Neuronal stem cell (in vitro differentiated cells): ENCODE measurements around the gene LHX2.

Experiments used
- DNase-seq: peaks from one replicate; pipeline ENCODE4 v3.0.0-alpha.2; 2013; ENCODE audit warnings: low spot score
- H2AFZ ChIP-seq: one replicate; pipeline ENCODE4 v1.6.1; 2013; ENCODE audit warnings: mild to moderate bottlenecking, low read length, inconsistent platforms
- H2AK5ac ChIP-seq: 2 replicates; pipeline ENCODE4 v1.6.1; 2013; ENCODE audit warnings: low read depth, mild to moderate bottlenecking, inconsistent platforms, low read length, moderate library complexity, mixed read lengths
- H2BK120ac ChIP-seq: 2 replicates; pipeline ENCODE4 v1.6.1; 2013; ENCODE audit warnings: low read depth, mild to moderate bottlenecking, inconsistent platforms, low read length, moderate library complexity, mixed read lengths
- H2BK12ac ChIP-seq: one replicate; pipeline ENCODE4 v1.6.1; 2013; ENCODE audit warnings: low read length, inconsistent platforms
- H2BK15ac ChIP-seq: 2 replicates; pipeline ENCODE4 v1.6.1; 2013; ENCODE audit warnings: mild to moderate bottlenecking, low read length, inconsistent platforms, mixed read lengths
- H2BK5ac ChIP-seq: one replicate; pipeline ENCODE4 v1.6.1; 2013; ENCODE audit warnings: inconsistent platforms, mild to moderate bottlenecking, low read length, moderate library complexity
- H3K14ac ChIP-seq: one replicate; pipeline ENCODE4 v1.6.1; 2013; ENCODE audit warnings: low read length, inconsistent platforms
- H3K18ac ChIP-seq: 2 replicates; pipeline ENCODE4 v1.6.1; 2013; ENCODE audit warnings: low read length, inconsistent platforms
- H3K23ac ChIP-seq: 2 replicates; pipeline ENCODE4 v1.6.1; 2013; ENCODE audit warnings: low read depth, mild to moderate bottlenecking, mixed read lengths, low read length, inconsistent platforms; ENCODE audit not compliant: poor library complexity
- H3K27ac ChIP-seq: replicated peaks from 3 replicates; pipeline ENCODE4 v1.5.1; 2013; ENCODE audit warnings: low read length, inconsistent platforms
- H3K27me3 ChIP-seq, 3 experiments: 2 replicates each; pipeline ENCODE4 v1.6.1; 2013; ENCODE audit warnings: low read length in 3 of 3, mild to moderate bottlenecking in 2 of 3, inconsistent platforms in 1 of 3, low read depth in 1 of 3, mixed read lengths in 1 of 3, moderate library complexity in 1 of 3; ENCODE audit not compliant: control insufficient read depth in 3 of 3, insufficient read depth in 3 of 3
- H3K36me3 ChIP-seq, 2 donors: replicated peaks in 1 of 2; 2 replicates each; pipeline ENCODE4 v1.6.1; 2013; ENCODE audit warnings: low read length in 2 of 2; ENCODE audit not compliant: control insufficient read depth in 2 of 2, insufficient read depth in 2 of 2
- H3K4ac ChIP-seq: 2 replicates; pipeline ENCODE4 v1.6.1; 2013; ENCODE audit warnings: inconsistent platforms, mild to moderate bottlenecking, low read length, moderate library complexity
- H3K4me1 ChIP-seq, 2 donors: 1 replicate in 1 of 2; 2 replicates in 1 of 2; pipeline ENCODE4 v1.6.1; 2013; ENCODE audit warnings: low read length in 2 of 2, low read depth in 1 of 2; ENCODE audit not compliant: control insufficient read depth in 2 of 2, insufficient read depth in 1 of 2
- H3K4me2 ChIP-seq: one replicate; pipeline ENCODE4 v1.6.1; 2013; ENCODE audit warnings: mild to moderate bottlenecking, low read length, inconsistent platforms; ENCODE audit not compliant: insufficient read depth, poor library complexity, severe bottlenecking
- H3K4me3 ChIP-seq, 2 donors: 2 replicates each; pipeline ENCODE4 v1.5.1; 2013; ENCODE audit warnings: low read length in 2 of 2, mild to moderate bottlenecking in 2 of 2, inconsistent platforms in 1 of 2, moderate library complexity in 1 of 2
- H3K79me1 ChIP-seq: one replicate; pipeline ENCODE4 v1.6.1; 2013; ENCODE audit warnings: low read depth, mild to moderate bottlenecking, inconsistent platforms, low read length, moderate library complexity
- H3K9ac ChIP-seq: one replicate; pipeline ENCODE4 v1.6.1; 2013; ENCODE audit warnings: mild to moderate bottlenecking, low read depth, low read length, inconsistent platforms; ENCODE audit not compliant: poor library complexity
- H3K9me3 ChIP-seq, 2 donors: replicated peaks in 1 of 2; 2 replicates each; pipeline versions ENCODE3 to v1.6.1; 2013; ENCODE audit warnings: low read length in 2 of 2, mild to moderate bottlenecking in 2 of 2, inconsistent platforms in 1 of 2, low read depth in 1 of 2, mixed read lengths in 1 of 2, moderate library complexity in 1 of 2; ENCODE audit not compliant: control insufficient read depth in 2 of 2, insufficient read depth in 1 of 2
- H4K8ac ChIP-seq: one replicate; pipeline ENCODE4 v1.6.1; 2013; ENCODE audit warnings: low read depth, mild to moderate bottlenecking, inconsistent platforms, low read length, moderate library complexity
- H4K91ac ChIP-seq: one replicate; pipeline ENCODE4 v1.6.1; 2013; ENCODE audit warnings: low read length, low read depth, mild to moderate bottlenecking, inconsistent platforms; ENCODE audit not compliant: poor library complexity
- WGBS, 2 donors: extraction: QIAGEN DNeasy Blood & Tissue Kit; methylation state at CpG; one replicate each; pipeline ENCODE4 v1.1.7; 2013; ENCODE audit warnings: missing lambda C conversion rate in 2 of 2, mixed read lengths in 1 of 2; ENCODE audit not compliant: insufficient read length in 2 of 2, insufficient replicate concordance in 1 of 2; ENCODE audit errors: extremely low coverage in 2 of 2; 5-methylcytosine and 5-hydroxymethylcytosine counted together

The LHX2 gene

GRCh38 chr9:124045830-124046177 lies 34.2 kb downstream of the LHX2 start:
- Histone ChIP-seq H3K36me3 (no peaks in the 10 kb centered on the region), H2AFZ (peak overlapping the region; percentile 59), H2BK15ac (peak overlapping the region; percentile 0), H3K14ac (no peak overlapping the region), H2BK5ac (peak overlapping the region; percentile 59), H4K8ac (no peak overlapping the region), H3K4me3 (peak overlapping the region in 1 of 2 donors; percentile 64), H2AK5ac (no peak overlapping the region), H3K27me3 (peaks cover 0 to 76% (median 0%) of the 10 kb centered on the region in 3 experiments), H3K79me1 (no peaks in the 10 kb centered on the region), H3K4me2 (peak overlapping the region; percentile 73), H3K23ac (no peak overlapping the region), H3K4me1 (peaks cover 0 to 9% of the 10 kb centered on the region in 2 donors), H2BK120ac (no peak overlapping the region), H4K91ac (no peak overlapping the region), H3K9me3 (no peaks in the 10 kb centered on the region), H3K18ac (peak overlapping the region; percentile 97), H3K4ac (no peak overlapping the region), H3K9ac (no peak overlapping the region), H2BK12ac (no peak overlapping the region), H3K27ac (no peak overlapping the region)
- no CpG with 5 or more reads among the region's 18 CpGs for WGBS, 2 donors
- no peak for DNase-seq

GRCh38 chr9:124046189-124046588 lies 34.6 kb downstream of the LHX2 start:
- Histone ChIP-seq H3K27me3 (peaks cover 0 to 74% (median 0%) of the 10 kb centered on the region in 3 experiments), H2BK12ac (no peak overlapping the region), H2BK120ac (no peak overlapping the region), H3K9me3 (no peaks in the 10 kb centered on the region), H3K18ac (no peak overlapping the region), H3K14ac (no peak overlapping the region), H2BK15ac (no peak overlapping the region), H2AFZ (no peak overlapping the region), H3K79me1 (no peaks in the 10 kb centered on the region), H4K8ac (no peak overlapping the region), H3K27ac (no peak overlapping the region), H4K91ac (no peak overlapping the region), H3K4me1 (peaks cover 0 to 7% of the 10 kb centered on the region in 2 donors), H3K4ac (no peak overlapping the region), H3K23ac (no peak overlapping the region), H3K4me3 (no peak overlapping the region), H3K4me2 (no peak overlapping the region), H2AK5ac (no peak overlapping the region), H3K9ac (no peak overlapping the region), H3K36me3 (no peaks in the 10 kb centered on the region), H2BK5ac (no peak overlapping the region)
- no CpG with 5 or more reads among the region's 10 CpGs for WGBS, 2 donors
- no peak for DNase-seq

GRCh38 chr9:124047251-124047672 lies 35.7 kb downstream of the LHX2 start:
- no peak overlapping the region for H2BK120ac ChIP-seq
- H3K27ac ChIP-seq, result no peak overlapping the region
- WGBS, 2 donors, result no CpG with 5 or more reads among the region's 8 CpGs
- no peak overlapping the region for H3K14ac ChIP-seq
- H3K23ac ChIP-seq, result no peak overlapping the region
- no peak overlapping the region for H2BK12ac ChIP-seq
- no peak overlapping the region for H2BK5ac ChIP-seq
- H3K4me1 ChIP-seq, result peaks cover 0 to 2% of the 10 kb centered on the region in 2 donors
- no peak overlapping the region for H2BK15ac ChIP-seq
- peaks cover 0 to 63% (median 0%) of the 10 kb centered on the region in 3 experiments for H3K27me3 ChIP-seq
- H3K9me3 ChIP-seq, result no peaks in the 10 kb centered on the region
- H3K4me2 ChIP-seq, result no peak overlapping the region
- no peak overlapping the region for H3K9ac ChIP-seq
- no peak overlapping the region for H4K91ac ChIP-seq
- H3K4ac ChIP-seq, result no peak overlapping the region
- no peak overlapping the region for H4K8ac ChIP-seq
- H3K79me1 ChIP-seq, result no peaks in the 10 kb centered on the region
- H3K4me3 ChIP-seq, result no peak overlapping the region
- H2AK5ac ChIP-seq, result no peak overlapping the region
- DNase-seq, result no peak
- no peaks in the 10 kb centered on the region for H3K36me3 ChIP-seq
- H2AFZ ChIP-seq, result no peak overlapping the region
- no peak overlapping the region for H3K18ac ChIP-seq

- Histone ChIP-seq H3K27me3 (peaks cover 0 to 29% (median 0%) of the 10 kb centered on the region in 3 experiments), H3K23ac (no peak overlapping the region), H2AK5ac (no peak overlapping the region), H3K4ac (no peak overlapping the region), H2BK5ac (no peak overlapping the region), H3K14ac (no peak overlapping the region), H2BK120ac (no peak overlapping the region), H3K4me1 (peaks cover 0 to under 1% of the 10 kb centered on the region in 2 donors), H3K27ac (no peak overlapping the region), H3K4me2 (no peak overlapping the region), H3K79me1 (no peaks in the 10 kb centered on the region), H2AFZ (no peak overlapping the region), H3K36me3 (no peaks in the 10 kb centered on the region), H3K4me3 (no peak overlapping the region), H3K18ac (no peak overlapping the region), H3K9me3 (no peaks in the 10 kb centered on the region), H2BK12ac (no peak overlapping the region), H4K91ac (no peak overlapping the region), H3K9ac (no peak overlapping the region), H2BK15ac (no peak overlapping the region), H4K8ac (no peak overlapping the region)
- no CpG with 5 or more reads among the region's 1 CpG for WGBS, 2 donors
- DNase-seq, result no peak
Observed at GRCh38 chr9:124050955-124051354, 39.4 kb downstream of the LHX2 start.
